Measurements from ENCODE around the gene PPHLN1. TPM values are rescaled to one million over a fixed set of nuclear protein-coding genes. Genes with fewer than 3 reads are reported as not detected.

PPHLN1 gene
- total RNA-seq, 1 donor from 2014 or later, result 65.3 TPM

GRCh38 chr12:42458575-42458974 lies 132.6 kb downstream of the PPHLN1 start:
- H3K9me3 ChIP-seq (ENCODE audit: insufficient read depth, low read depth, low read length), result no peaks in the 10 kb centered on the region
- peaks cover 35% of the 10 kb centered on the region for H3K79me2 ChIP-seq (ENCODE audit: insufficient read depth, low read length)
- peaks cover 53% of the 10 kb centered on the region for H4K20me1 ChIP-seq (ENCODE audit: insufficient read depth, low read length)
- no peak for DNase-seq (ENCODE audit: low read depth)
- Mint-ChIP-seq H3K36me3 (ENCODE audit: low read depth, unreplicated experiment) (peaks cover 27% of the 10 kb centered on the region), H3K4me1 (ENCODE audit: low read depth, unreplicated experiment) (no peaks in the 10 kb centered on the region), H3K27ac (ENCODE audit: unreplicated experiment) (no peak overlapping the region), H3K9me3 (ENCODE audit: unreplicated experiment) (no peaks in the 10 kb centered on the region), H3K27me3 (ENCODE audit: low read depth, unreplicated experiment) (no peaks in the 10 kb centered on the region), H3K4me3 (ENCODE audit: unreplicated experiment) (no peak overlapping the region)
- TF ChIP-seq EZH2 (IDR thresholded peaks at IDR 0.05; ENCODE audit: insufficient read depth, low read length), result no peak
- no peak for TF ChIP-seq CTCF (IDR thresholded peaks at IDR 0.05; ENCODE audit: insufficient read depth, low read depth, low read length)
- no peak overlapping the region for H2AFZ ChIP-seq (ENCODE audit: low read depth, low read length)
- H3K27me3 ChIP-seq (ENCODE audit: insufficient read depth, low read length), result no peaks in the 10 kb centered on the region
- no peaks in the 10 kb centered on the region for H3K4me1 ChIP-seq (ENCODE audit: insufficient read depth, low read length)
- H3K36me3 ChIP-seq (ENCODE audit: insufficient read depth, low read length), result peaks cover 42% of the 10 kb centered on the region
- no peak overlapping the region for H3K4me2 ChIP-seq (ENCODE audit: low read length)
- no peak overlapping the region for H3K9ac ChIP-seq (ENCODE audit: low read length)
- H3K27ac ChIP-seq (ENCODE audit: low read depth, low read length), result no peak overlapping the region
- FAIRE-seq, result no peak
- no peak overlapping the region for H3K4me3 ChIP-seq (ENCODE audit: insufficient read depth, low read depth, low read length)

GRCh38 chr12:42459336-42459847 lies 133.4 kb downstream of the PPHLN1 start:
- H3K4me3 Mint-ChIP-seq (ENCODE audit: unreplicated experiment), result no peak overlapping the region
- H3K9me3 Mint-ChIP-seq (ENCODE audit: unreplicated experiment), result no peaks in the 10 kb centered on the region
- no peak for TF ChIP-seq EZH2 (IDR thresholded peaks at IDR 0.05; ENCODE audit: insufficient read depth, low read length)
- no peak for TF ChIP-seq CTCF (IDR thresholded peaks at IDR 0.05; ENCODE audit: insufficient read depth, low read depth, low read length)
- Histone ChIP-seq H3K4me3 (ENCODE audit: insufficient read depth, low read depth, low read length) (no peak overlapping the region), H4K20me1 (ENCODE audit: insufficient read depth, low read length) (peaks cover 55% of the 10 kb centered on the region), H3K4me1 (ENCODE audit: insufficient read depth, low read length) (no peaks in the 10 kb centered on the region), H3K79me2 (ENCODE audit: insufficient read depth, low read length) (peaks cover 41% of the 10 kb centered on the region), H3K4me2 (ENCODE audit: low read length) (no peak overlapping the region), H3K9me3 (ENCODE audit: insufficient read depth, low read depth, low read length) (no peaks in the 10 kb centered on the region), H2AFZ (ENCODE audit: low read depth, low read length) (no peak overlapping the region), H3K27ac (ENCODE audit: low read depth, low read length) (no peak overlapping the region), H3K9ac (ENCODE audit: low read length) (no peak overlapping the region), H3K36me3 (ENCODE audit: insufficient read depth, low read length) (peaks cover 50% of the 10 kb centered on the region), H3K27me3 (ENCODE audit: insufficient read depth, low read length) (no peaks in the 10 kb centered on the region)
- H3K27me3 Mint-ChIP-seq (ENCODE audit: low read depth, unreplicated experiment), result no peaks in the 10 kb centered on the region
- DNase-seq (ENCODE audit: low read depth) (no peak), FAIRE-seq (no peak)
- peaks cover 33% of the 10 kb centered on the region for H3K36me3 Mint-ChIP-seq (ENCODE audit: low read depth, unreplicated experiment)
- H3K27ac Mint-ChIP-seq (ENCODE audit: unreplicated experiment), result no peak overlapping the region
- H3K4me1 Mint-ChIP-seq (ENCODE audit: low read depth, unreplicated experiment), result no peaks in the 10 kb centered on the region

- H3K4me3 Mint-ChIP-seq (ENCODE audit: unreplicated experiment), result no peak overlapping the region
- DNase-seq (ENCODE audit: low read depth) (no peak), FAIRE-seq (no peak)
- H3K36me3 Mint-ChIP-seq (ENCODE audit: low read depth, unreplicated experiment), result peaks cover 46% of the 10 kb centered on the region
- Histone ChIP-seq H3K27ac (ENCODE audit: low read depth, low read length) (no peak overlapping the region), H3K36me3 (ENCODE audit: insufficient read depth, low read length) (peaks cover 71% of the 10 kb centered on the region), H3K4me3 (ENCODE audit: insufficient read depth, low read depth, low read length) (no peak overlapping the region), H2AFZ (ENCODE audit: low read depth, low read length) (no peak overlapping the region), H3K27me3 (ENCODE audit: insufficient read depth, low read length) (no peaks in the 10 kb centered on the region), H4K20me1 (ENCODE audit: insufficient read depth, low read length) (peaks cover 54% of the 10 kb centered on the region), H3K4me2 (ENCODE audit: low read length) (no peak overlapping the region), H3K9ac (ENCODE audit: low read length) (no peak overlapping the region), H3K4me1 (ENCODE audit: insufficient read depth, low read length) (no peaks in the 10 kb centered on the region), H3K9me3 (ENCODE audit: insufficient read depth, low read depth, low read length) (no peaks in the 10 kb centered on the region), H3K79me2 (ENCODE audit: insufficient read depth, low read length) (peaks cover 46% of the 10 kb centered on the region)
- H3K27me3 Mint-ChIP-seq (ENCODE audit: low read depth, unreplicated experiment), result no peaks in the 10 kb centered on the region
- no peaks in the 10 kb centered on the region for H3K9me3 Mint-ChIP-seq (ENCODE audit: unreplicated experiment)
- TF ChIP-seq CTCF (IDR thresholded peaks at IDR 0.05; ENCODE audit: insufficient read depth, low read depth, low read length), result no peak
- TF ChIP-seq EZH2 (IDR thresholded peaks at IDR 0.05; ENCODE audit: insufficient read depth, low read length), result no peak
- H3K27ac Mint-ChIP-seq (ENCODE audit: unreplicated experiment), result no peak overlapping the region
- no peaks in the 10 kb centered on the region for H3K4me1 Mint-ChIP-seq (ENCODE audit: low read depth, unreplicated experiment)
Measured at GRCh38 chr12:42462486-42462885, 136.5 kb downstream of the PPHLN1 start.
